GM21737 (cell line): ENCODE data around the gene SDSL.

Experiments used
- ATAC-seq: cut with Tn5 transposase; IDR thresholded peaks from one replicate; pipeline ENCODE4 v1.9.1; 2021; ENCODE audit warnings: mild to moderate bottlenecking, moderate library complexity; ENCODE audit not compliant: unreplicated experiment

SDSL gene

GRCh38 chr12:113467502-113468364, 45.6 kb downstream of the SDSL start:
- ATAC-seq: no peak

GRCh38 chr12:113468365-113469223, 46.4 kb downstream of the SDSL start:
- no peak for ATAC-seq

- no peak for ATAC-seq
These were observed 47.2 kb downstream of the SDSL start for GRCh38 chr12:113469224-113469948.

- ATAC-seq: no peak
These were observed 48.0 kb downstream of the SDSL start for GRCh38 chr12:113469949-113470743.

- no peak for ATAC-seq
These were observed 48.9 kb downstream of the SDSL start for GRCh38 chr12:113470871-113471618.

- ATAC-seq: no peak
These were observed 49.5 kb downstream of the SDSL start, which contains the start of gene LHX5 for GRCh38 chr12:113471619-113472171. Gene LHX5, minus strand, starts transcription at chr12:113471871. Its CDS starts 373 bp downstream, at chr12:113471498.

- no peak for ATAC-seq
These were observed 50.3 kb downstream of the SDSL start for GRCh38 chr12:113472191-113473121.

- ATAC-seq: no peak
These were observed 51.2 kb downstream of the SDSL start for GRCh38 chr12:113473400-113473799.

GRCh38 chr12:113473942-113474341, 51.8 kb downstream of the SDSL start:
- ATAC-seq: no peak

- no peak for ATAC-seq
These were observed 52.7 kb downstream of the SDSL start for GRCh38 chr12:113474635-113475436.

- ATAC-seq: no peak
These were observed 53.4 kb downstream of the SDSL start for GRCh38 chr12:113475451-113476175.

- no peak for ATAC-seq
These were observed 54.2 kb downstream of the SDSL start for GRCh38 chr12:113476176-113476986.

GRCh38 chr12:113477171-113477841, 55.1 kb downstream of the SDSL start:
- no peak for ATAC-seq

- no peak for ATAC-seq
These were observed 55.6 kb downstream of the SDSL start for GRCh38 chr12:113477842-113478215.

- no peak for ATAC-seq
These were observed 56.3 kb downstream of the SDSL start for GRCh38 chr12:113478351-113479011.
